ENCODE results near the gene SMYD2.

DNA sequence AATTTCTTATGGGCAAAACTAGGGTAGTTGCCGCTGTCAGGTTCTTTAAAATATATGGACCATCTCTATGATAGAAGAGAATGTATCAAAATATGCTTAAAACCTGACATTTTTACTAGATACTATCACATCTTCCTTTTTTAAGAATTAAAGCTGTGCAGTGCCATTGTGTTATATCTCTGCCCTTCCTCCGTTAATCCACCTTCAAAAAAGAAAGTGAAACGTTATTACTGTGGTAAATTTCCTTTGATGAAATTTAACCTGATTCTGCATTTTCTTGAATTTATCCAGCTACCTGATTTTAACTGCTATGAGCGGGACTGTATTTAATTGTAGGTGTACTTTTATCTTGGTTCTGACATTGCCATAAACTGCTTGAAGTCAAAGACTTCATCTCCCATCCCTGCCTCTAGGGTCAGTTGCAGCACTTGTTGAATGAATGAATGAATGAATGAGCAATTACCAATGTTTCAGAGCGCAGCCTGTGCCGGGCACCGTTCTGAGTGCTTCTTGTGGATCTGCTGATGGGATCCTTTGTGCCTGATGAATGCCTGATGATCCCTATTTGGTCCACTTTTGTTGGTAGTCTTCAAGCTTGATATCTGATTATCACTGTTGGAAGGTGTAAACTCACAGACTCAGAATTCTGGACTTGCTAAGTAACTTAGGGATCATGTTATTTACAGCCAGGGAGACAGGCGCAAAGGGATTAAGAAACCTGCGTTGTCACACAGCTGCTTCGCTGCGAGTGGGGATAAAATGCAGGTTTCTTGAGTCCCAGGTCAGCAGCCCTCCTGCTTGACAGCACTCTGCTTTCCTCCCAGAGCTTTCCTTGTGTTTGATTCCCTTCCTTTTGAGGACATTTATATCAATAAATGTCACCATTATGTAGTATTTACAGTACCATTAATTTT lies 30.1 kb downstream of the SMYD2 start:
- TF ChIP-seq CTCF (IDR thresholded peaks at IDR 0.05) (no peak), POLR2A (IDR thresholded peaks at IDR 0.05) (no peak)
